Cardiac fibroblast (primary cell): ENCODE measurements around the gene HP1BP3.

Experiments
- DNase-seq, 2 donors: peaks; one replicate each; pipeline versions ENCODE4 v3.0.0 to v3.0.0-alpha.2; 2010; ENCODE audit warnings: low read depth in 2 of 2
- H3K4me3 ChIP-seq, 2 donors: replicated peaks in 1 of 2; 1 replicate in 1 of 2; 2 replicates in 1 of 2; pipeline ENCODE4 v1.5.1; 2011; ENCODE audit warnings: low read depth in 2 of 2, low read length in 2 of 2, mild to moderate bottlenecking in 2 of 2, moderate library complexity in 1 of 2
- CTCF ChIP-seq: IDR thresholded peaks from one replicate; pipeline ENCODE4 v1.5.1; 2011; ENCODE audit warnings: low read depth, mild to moderate bottlenecking, low read length, inconsistent platforms

The HP1BP3 gene

GRCh38 chr1:20699558-20699957, 87.5 kb downstream of the HP1BP3 start:
- TF ChIP-seq CTCF: no peak
- DNase-seq: no peak
- H3K4me3 ChIP-seq: no peak overlapping the region

GRCh38 chr1:20698195-20698910, 88.8 kb downstream of the HP1BP3 start:
- no peak for TF ChIP-seq CTCF
- H3K4me3 ChIP-seq: no peak overlapping the region
- DNase-seq: peak; percentile 20 to 56

GRCh38 chr1:20697563-20697962, 89.5 kb downstream of the HP1BP3 start:
- H3K4me3 ChIP-seq: no peak overlapping the region
- DNase-seq: no peak
- no peak for TF ChIP-seq CTCF

- DNase-seq: peak; percentile 86 to 97
- TF ChIP-seq CTCF: peak; percentile 91
- H3K4me3 ChIP-seq: peak overlapping the region; percentile 56 to 60
These were observed 90.4 kb downstream of the HP1BP3 start for GRCh38 chr1:20696397-20697333.

- no peak overlapping the region for H3K4me3 ChIP-seq
- TF ChIP-seq CTCF: no peak
- no peak for DNase-seq
These were observed 91.6 kb downstream of the HP1BP3 start for GRCh38 chr1:20695515-20695914.

- TF ChIP-seq CTCF: no peak
- H3K4me3 ChIP-seq: no peak overlapping the region
- no peak for DNase-seq
These were observed 93.5 kb downstream of the HP1BP3 start for GRCh38 chr1:20693623-20694022.
